Loucy (cell line): ENCODE results near the gene RND3.

Experiments used
- H2AFZ ChIP-seq: fragments of 200-600 bp; sonication (generic); 2 replicates; pipeline ENCODE4 v1.6.0; 2016; ENCODE audit warnings: antibody characterized with exemption, mild to moderate bottlenecking, low read length, moderate library complexity
- H3F3A ChIP-seq: fragments of 200-600 bp; 2 replicates; pipeline ENCODE4 v1.6.0; 2016; ENCODE audit warnings: antibody characterized with exemption, low read depth, mild to moderate bottlenecking
- H3K27me3 ChIP-seq: fragments of 200-600 bp; sonication (generic); 2 replicates; pipeline ENCODE4 v1.6.1; 2014; ENCODE audit warnings: low read length, mild to moderate bottlenecking; ENCODE audit not compliant: insufficient read depth, poor library complexity, severe bottlenecking
- H3K36me3 ChIP-seq: fragments of 200-600 bp; sonication (generic); 2 replicates; pipeline ENCODE4 v1.6.1; 2016; ENCODE audit warnings: low read length; ENCODE audit not compliant: insufficient read depth
- H3K4me1 ChIP-seq: fragments of 200-600 bp; sonication (generic); 2 replicates; pipeline ENCODE4 v1.5.1; 2014; ENCODE audit warnings: low read length, mild to moderate bottlenecking; ENCODE audit not compliant: insufficient read depth, poor library complexity, severe bottlenecking
- H3K4me2 ChIP-seq: fragments of 200-600 bp; sonication (generic); 2 replicates; pipeline ENCODE4 v1.6.0; 2014; ENCODE audit warnings: antibody characterized with exemption, low read length, low read depth, mild to moderate bottlenecking; ENCODE audit not compliant: poor library complexity, severe bottlenecking
- H3K4me3 ChIP-seq: fragments of 200-600 bp; sonication (generic); 2 replicates; pipeline ENCODE4 v1.5.1; 2014; ENCODE audit warnings: low read length, mild to moderate bottlenecking, mixed read lengths; ENCODE audit not compliant: poor library complexity, severe bottlenecking
- H3K79me2 ChIP-seq: fragments of 200-600 bp; sonication (generic); 2 replicates; pipeline ENCODE4 v1.6.1; 2014; ENCODE audit warnings: low read length; ENCODE audit not compliant: insufficient read depth
- H3K9ac ChIP-seq: fragments of 200-600 bp; sonication (generic); 2 replicates; pipeline ENCODE4 v1.6.0; 2014; ENCODE audit warnings: mild to moderate bottlenecking, low read depth, low read length, moderate library complexity; ENCODE audit not compliant: poor library complexity, severe bottlenecking
- H3K9me2 ChIP-seq: fragments of 200-600 bp; sonication (generic); replicated peaks from 2 replicates; pipeline ENCODE4 v1.6.1; 2016; ENCODE audit warnings: low read depth, low read length, mixed read lengths
- H3K9me3 ChIP-seq: fragments of 200-600 bp; sonication (generic); 2 replicates; pipeline ENCODE4 v1.6.1; 2014; ENCODE audit warnings: mild to moderate bottlenecking, antibody characterized with exemption, low read length, low read depth; ENCODE audit not compliant: insufficient read depth
- H4K20me1 ChIP-seq: fragments of 200-600 bp; sonication (generic); 2 replicates; pipeline ENCODE4 v1.6.0; 2014; ENCODE audit warnings: antibody characterized with exemption, low read length, mild to moderate bottlenecking; ENCODE audit not compliant: insufficient read depth, poor library complexity, severe bottlenecking
- CTCF ChIP-seq: fragments of 200-600 bp; sonication (generic); conservative IDR thresholded peaks from 2 replicates; pipeline ENCODE4 v1.5.1; 2014; ENCODE audit warnings: mild to moderate bottlenecking, antibody characterized with exemption, low read length
- EZH2phosphoT487 ChIP-seq: fragments of 200-600 bp; IDR thresholded peaks from 2 replicates; pipeline ENCODE4 v1.6.1; 2018; ENCODE audit warnings: antibody characterized with exemption, mild to moderate bottlenecking, moderate library complexity, borderline replicate concordance

RND3 gene

GRCh38 chr2:150465703-150466569 lies 21.5 kb downstream of the RND3 start:
- H3K4me2 ChIP-seq, result no peak overlapping the region
- H3K4me3 ChIP-seq, result no peak overlapping the region
- H3K9me2 ChIP-seq, result no peaks in the 10 kb centered on the region

GRCh38 chr2:150464986-150465385 lies 22.5 kb downstream of the RND3 start:
- H3K9ac ChIP-seq, result no peak overlapping the region
- TF ChIP-seq CTCF, result no peak
- TF ChIP-seq EZH2phosphoT487, result no peak
- H3K36me3 ChIP-seq, result no peaks in the 10 kb centered on the region
- H3K9me3 ChIP-seq, result no peaks in the 10 kb centered on the region
- no peaks in the 10 kb centered on the region for H3K27me3 ChIP-seq
- H3K79me2 ChIP-seq, result no peaks in the 10 kb centered on the region
- no peak overlapping the region for H2AFZ ChIP-seq
- H3K4me1 ChIP-seq, result peaks cover under 1% of the 10 kb centered on the region
- no peaks in the 10 kb centered on the region for H3K9me2 ChIP-seq
- no peaks in the 10 kb centered on the region for H3F3A ChIP-seq
- H3K4me2 ChIP-seq, result no peak overlapping the region
- no peak overlapping the region for H3K4me3 ChIP-seq
- no peaks in the 10 kb centered on the region for H4K20me1 ChIP-seq

More at GRCh38 chr2:150465703-150466569, 21.5 kb downstream of the RND3 start:
- Histone ChIP-seq H3K79me2 (no peaks in the 10 kb centered on the region), H3K27me3 (no peaks in the 10 kb centered on the region), H3K9ac (no peak overlapping the region), H3F3A (no peaks in the 10 kb centered on the region), H2AFZ (no peak overlapping the region), H3K9me3 (no peaks in the 10 kb centered on the region), H3K4me1 (no peaks in the 10 kb centered on the region), H4K20me1 (no peaks in the 10 kb centered on the region), H3K36me3 (no peaks in the 10 kb centered on the region)
- no peak for TF ChIP-seq CTCF

GRCh38 chr2:150464270-150464669 lies 23.2 kb downstream of the RND3 start:
- H3K9ac ChIP-seq, result no peak overlapping the region
- no peak for TF ChIP-seq EZH2phosphoT487
- TF ChIP-seq CTCF, result no peak
- no peaks in the 10 kb centered on the region for H4K20me1 ChIP-seq
- H3K9me2 ChIP-seq, result no peaks in the 10 kb centered on the region
- H3K4me1 ChIP-seq, result peaks cover 8% of the 10 kb centered on the region
- no peaks in the 10 kb centered on the region for H3K79me2 ChIP-seq
- H3F3A ChIP-seq, result no peaks in the 10 kb centered on the region
- no peaks in the 10 kb centered on the region for H3K9me3 ChIP-seq
- H3K4me2 ChIP-seq, result no peak overlapping the region
- H3K36me3 ChIP-seq, result no peaks in the 10 kb centered on the region
- no peak overlapping the region for H2AFZ ChIP-seq
- no peak overlapping the region for H3K4me3 ChIP-seq
- no peaks in the 10 kb centered on the region for H3K27me3 ChIP-seq
